SU-DHL-6 (cell line): Measurements from ENCODE around the gene OPN1MW.

Source experiments
- H2AFZ ChIP-seq: fragments of 200-600 bp; sonication (generic); 2 replicates; pipeline ENCODE4 v1.6.1; 2014; ENCODE audit warnings: low read depth, mild to moderate bottlenecking, moderate library complexity, mixed read lengths, antibody characterized with exemption, low read length; ENCODE audit not compliant: severe bottlenecking
- H3F3A ChIP-seq: fragments of 200-600 bp; shearing (Covaris generic); 2 replicates; pipeline ENCODE4 v1.6.0; 2016; ENCODE audit warnings: antibody characterized with exemption, mild to moderate bottlenecking; ENCODE audit not compliant: insufficient read depth
- H3K27ac ChIP-seq: fragments of 200-600 bp; sonication (generic); 2 replicates; pipeline ENCODE4 v1.5.1; 2016; ENCODE audit warnings: low read depth, mild to moderate bottlenecking, low read length, moderate library complexity, mixed read lengths
- H3K27me3 ChIP-seq: fragments of 200-600 bp; sonication (generic), shearing (Covaris generic); 2 replicates; pipeline ENCODE4 v1.6.0; 2014; ENCODE audit warnings: mild to moderate bottlenecking, low read length
- H3K36me3 ChIP-seq: fragments of 200-600 bp; sonication (generic); 2 replicates; pipeline ENCODE4 v1.6.1; 2014; ENCODE audit warnings: mild to moderate bottlenecking, low read length, mixed read lengths
- H3K4me2 ChIP-seq: fragments of 300-600, 200-600 bp; shearing (Covaris generic), sonication (generic); 2 replicates; pipeline ENCODE4 v1.6.0; 2014; ENCODE audit warnings: low read length, low read depth, mild to moderate bottlenecking; ENCODE audit not compliant: poor library complexity, severe bottlenecking
- H3K4me3 ChIP-seq: fragments of 200-600 bp; sonication (generic); 2 replicates; pipeline ENCODE4 v1.5.1; 2014; ENCODE audit warnings: antibody characterized with exemption, low read length, mild to moderate bottlenecking, mixed read lengths; ENCODE audit not compliant: insufficient read depth, poor library complexity, severe bottlenecking
- H3K79me2 ChIP-seq: fragments of 200-600 bp; sonication (generic); 2 replicates; pipeline ENCODE4 v1.6.1; 2014; ENCODE audit warnings: mild to moderate bottlenecking, low read length, moderate library complexity; ENCODE audit not compliant: insufficient read depth
- H3K9ac ChIP-seq: fragments of 200-600 bp; sonication (generic); 2 replicates; pipeline ENCODE4 v1.7.0; 2014; ENCODE audit warnings: mild to moderate bottlenecking, low read length
- H3K9me2 ChIP-seq: fragments of 200-600 bp; sonication (generic); replicated peaks from 2 replicates; pipeline ENCODE4 v1.6.1; 2014; ENCODE audit warnings: low read length; ENCODE audit not compliant: insufficient read depth
- H3K9me3 ChIP-seq: fragments of 200-600 bp; sonication (generic); 2 replicates; pipeline ENCODE4 v1.6.1; 2014; ENCODE audit warnings: low read length, mixed read lengths; ENCODE audit not compliant: insufficient read depth
- H4K20me1 ChIP-seq: fragments of 200-600 bp; sonication (generic); 2 replicates; pipeline ENCODE4 v1.6.1; 2014; ENCODE audit warnings: low read depth, mild to moderate bottlenecking, antibody characterized with exemption, low read length, moderate library complexity, mixed read lengths
- CTCF ChIP-seq: fragments of 200-600 bp; sonication (generic); IDR thresholded peaks from one replicate; pipeline ENCODE4 v1.5.1; 2017; ENCODE audit warnings: antibody characterized with exemption, mild to moderate bottlenecking, low read length, moderate library complexity; ENCODE audit not compliant: insufficient read depth, poor library complexity, severe bottlenecking
- EZH2phosphoT487 ChIP-seq: fragments of 200-600 bp; sonication (generic), shearing (Covaris generic); conservative IDR thresholded peaks from 2 replicates; pipeline ENCODE4 v1.6.1; 2018; ENCODE audit warnings: mild to moderate bottlenecking, antibody characterized with exemption, low read length, moderate library complexity, mixed read lengths

Gene OPN1MW

GRCh38 chrX:154140206-154140605 lies 42.2 kb upstream of the OPN1MW start:
- Histone ChIP-seq H3K27me3 (no peaks in the 10 kb centered on the region), H3F3A (no peaks in the 10 kb centered on the region), H3K9me3 (no peaks in the 10 kb centered on the region), H3K4me2 (no peak overlapping the region), H3K36me3 (no peaks in the 10 kb centered on the region), H4K20me1 (no peaks in the 10 kb centered on the region), H3K27ac (no peak overlapping the region), H3K4me3 (no peak overlapping the region), H2AFZ (no peak overlapping the region), H3K9me2 (no peaks in the 10 kb centered on the region), H3K79me2 (no peaks in the 10 kb centered on the region), H3K9ac (no peak overlapping the region)
- no peak for TF ChIP-seq CTCF
- TF ChIP-seq EZH2phosphoT487: no peak

- H3F3A ChIP-seq: no peaks in the 10 kb centered on the region
- TF ChIP-seq CTCF: no peak
- TF ChIP-seq EZH2phosphoT487: no peak
These were observed 41.7 kb upstream of the OPN1MW start for GRCh38 chrX:154140742-154141141.

GRCh38 chrX:154142386-154142785 lies 40.0 kb upstream of the OPN1MW start:
- TF ChIP-seq CTCF (no peak), EZH2phosphoT487 (no peak)
- no peaks in the 10 kb centered on the region for H3K36me3 ChIP-seq
- H3K27ac ChIP-seq: no peak overlapping the region
- no peak overlapping the region for H3K4me2 ChIP-seq
- no peaks in the 10 kb centered on the region for H4K20me1 ChIP-seq
- no peaks in the 10 kb centered on the region for H3K9me2 ChIP-seq
- no peaks in the 10 kb centered on the region for H3K27me3 ChIP-seq
- H3K4me3 ChIP-seq: no peak overlapping the region
- no peaks in the 10 kb centered on the region for H3F3A ChIP-seq
- no peak overlapping the region for H2AFZ ChIP-seq
- H3K9ac ChIP-seq: no peak overlapping the region
- H3K9me3 ChIP-seq: no peaks in the 10 kb centered on the region
- no peaks in the 10 kb centered on the region for H3K79me2 ChIP-seq

More at GRCh38 chrX:154140742-154141141, 41.7 kb upstream of the OPN1MW start:
- no peak overlapping the region for H3K4me3 ChIP-seq
- no peak overlapping the region for H2AFZ ChIP-seq
- no peak overlapping the region for H3K27ac ChIP-seq
- no peaks in the 10 kb centered on the region for H3K79me2 ChIP-seq
- H3K9me3 ChIP-seq: no peaks in the 10 kb centered on the region
- no peaks in the 10 kb centered on the region for H3K36me3 ChIP-seq
- H3K9ac ChIP-seq: no peak overlapping the region
- no peaks in the 10 kb centered on the region for H3K27me3 ChIP-seq
- no peaks in the 10 kb centered on the region for H3K9me2 ChIP-seq
- H3K4me2 ChIP-seq: no peak overlapping the region
- H4K20me1 ChIP-seq: no peaks in the 10 kb centered on the region
